ENCODE measurements around the gene DAGLA. TPM values are rescaled to one million over a fixed set of nuclear protein-coding genes. Genes with fewer than 3 reads are reported as not detected.

DAGLA gene
- total RNA-seq, 6 donors from 2014 or later, result 3.0 to 11.0 (median 8.0) TPM

DNA sequence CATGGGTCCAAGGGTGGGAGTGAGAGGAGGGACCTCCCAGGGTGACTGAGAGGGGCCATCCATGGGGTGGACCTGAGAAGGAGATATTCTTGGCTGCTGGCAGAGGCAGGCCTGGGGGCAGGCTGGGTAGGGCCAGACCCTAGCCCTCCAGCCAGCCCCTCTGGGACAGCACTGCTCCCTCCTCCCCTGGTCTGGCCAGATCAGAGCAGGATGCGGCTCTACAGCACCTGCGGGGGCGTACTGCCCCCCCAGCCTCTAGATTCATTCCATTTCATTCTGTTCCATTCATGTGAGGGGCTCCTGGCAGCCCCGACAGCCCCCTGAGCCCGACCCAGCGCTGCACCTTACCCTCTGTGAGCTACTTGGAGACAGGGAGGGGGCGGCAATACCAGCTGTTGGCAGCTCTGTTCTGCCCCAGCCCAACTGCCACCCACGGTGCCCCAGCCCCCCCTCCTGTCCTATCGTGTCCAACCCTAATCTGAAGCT, 37.9 kb downstream of the DAGLA start:
- no peak for ATAC-seq (ENCODE audit: low FRiP score in 2 of 2)
- no peak for TF ChIP-seq POLR2AphosphoS5 (IDR thresholded peaks at IDR 0.05)
- TF ChIP-seq, protein P1, sequence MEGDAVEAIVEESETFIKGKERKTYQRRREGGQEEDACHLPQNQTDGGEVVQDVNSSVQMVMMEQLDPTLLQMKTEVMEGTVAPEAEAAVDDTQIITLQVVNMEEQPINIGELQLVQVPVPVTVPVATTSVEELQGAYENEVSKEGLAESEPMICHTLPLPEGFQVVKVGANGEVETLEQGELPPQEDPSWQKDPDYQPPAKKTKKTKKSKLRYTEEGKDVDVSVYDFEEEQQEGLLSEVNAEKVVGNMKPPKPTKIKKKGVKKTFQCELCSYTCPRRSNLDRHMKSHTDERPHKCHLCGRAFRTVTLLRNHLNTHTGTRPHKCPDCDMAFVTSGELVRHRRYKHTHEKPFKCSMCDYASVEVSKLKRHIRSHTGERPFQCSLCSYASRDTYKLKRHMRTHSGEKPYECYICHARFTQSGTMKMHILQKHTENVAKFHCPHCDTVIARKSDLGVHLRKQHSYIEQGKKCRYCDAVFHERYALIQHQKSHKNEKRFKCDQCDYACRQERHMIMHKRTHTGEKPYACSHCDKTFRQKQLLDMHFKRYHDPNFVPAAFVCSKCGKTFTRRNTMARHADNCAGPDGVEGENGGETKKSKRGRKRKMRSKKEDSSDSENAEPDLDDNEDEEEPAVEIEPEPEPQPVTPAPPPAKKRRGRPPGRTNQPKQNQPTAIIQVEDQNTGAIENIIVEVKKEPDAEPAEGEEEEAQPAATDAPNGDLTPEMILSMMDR (IDR thresholded peaks at IDR 0.05), result no peak
- no peak for TF ChIP-seq POLR2A (IDR thresholded peaks at IDR 0.05)
- no peak for TF ChIP-seq EP300 (IDR thresholded peaks at IDR 0.05)
- peaks cover 0 to 9% (median 0%) of the 10 kb centered on the region in 4 donors for H3K36me3 ChIP-seq
- peaks cover 0 to 16% (median 11%) of the 10 kb centered on the region in 4 donors for H3K4me1 ChIP-seq
- DNase-seq, result peak in 1 of 2 donors; percentile 63
- H3K4me3 ChIP-seq, result peak overlapping the region in 3 of 4 donors; percentile 23 to 43 (median 31)
- H3K27me3 ChIP-seq, result no peaks in the 10 kb centered on the region
- H3K9me3 ChIP-seq, result no peaks in the 10 kb centered on the region
- 48 to 50% methylated on average over 4 to 9 of the region's 9 CpGs for WGBS, 2 donors
- H3K27ac ChIP-seq, result peak overlapping the region in 2 of 4 donors; percentile 13 to 76

DNA sequence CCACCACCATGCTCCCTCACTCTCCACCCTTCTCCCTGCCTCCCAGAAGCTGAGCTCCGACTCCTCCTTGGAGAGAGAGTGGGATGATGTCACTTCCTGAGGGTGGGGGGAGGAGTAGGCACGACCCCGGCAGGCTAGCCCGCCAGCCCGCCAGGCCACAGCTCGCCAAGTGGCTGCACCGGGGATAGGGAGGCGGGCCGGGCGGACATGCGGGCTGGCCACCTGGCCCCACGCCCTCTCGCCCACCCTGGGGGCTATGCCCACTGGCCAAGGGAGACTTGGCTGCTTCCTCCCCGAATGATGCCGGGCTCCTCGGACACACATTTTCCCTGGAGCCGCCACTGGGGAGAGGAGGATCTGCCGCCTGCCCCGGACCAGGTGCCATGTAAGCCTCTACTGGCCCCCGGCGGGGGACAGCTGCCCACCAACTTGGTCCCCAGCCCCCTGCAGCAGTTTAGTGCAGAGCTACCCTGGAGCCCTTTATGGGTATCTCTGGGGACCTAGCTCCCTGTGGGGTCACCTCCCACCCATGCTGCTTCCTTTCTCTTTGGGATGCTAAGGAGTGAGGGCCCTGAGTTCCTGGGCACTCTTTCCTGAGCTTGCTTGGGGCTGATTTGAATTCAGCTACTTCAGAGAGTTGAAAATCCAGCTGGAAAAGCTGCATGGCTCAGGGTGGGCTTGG, 38.6 kb downstream of the DAGLA start:
- Histone ChIP-seq H3K27ac (peak overlapping the region; percentile 13 to 76 (median 36)), H3K4me3 (peak overlapping the region in 3 of 4 donors; percentile 23 to 43 (median 31)), H3K9me3 (no peaks in the 10 kb centered on the region), H3K36me3 (peaks cover 0 to 9% (median 0%) of the 10 kb centered on the region in 4 donors), H3K27me3 (no peaks in the 10 kb centered on the region), H3K4me1 (peaks cover 0 to 16% (median 11%) of the 10 kb centered on the region in 4 donors)
- WGBS, 2 donors, result 0 to 54% methylated on average over 3 to 13 of the region's 21 CpGs
- ATAC-seq (ENCODE audit: low FRiP score in 2 of 2), result peak in 1 of 2 donors; percentile 69
- peak in 1 of 2 donors; percentile 85 for DNase-seq
- TF ChIP-seq POLR2AphosphoS5 (IDR thresholded peaks at IDR 0.05) (no peak), EP300 (IDR thresholded peaks at IDR 0.05) (no peak), POLR2A (IDR thresholded peaks at IDR 0.05) (no peak)
- TF ChIP-seq, protein P1 (IDR thresholded peaks at IDR 0.05), result no peak

DNA sequence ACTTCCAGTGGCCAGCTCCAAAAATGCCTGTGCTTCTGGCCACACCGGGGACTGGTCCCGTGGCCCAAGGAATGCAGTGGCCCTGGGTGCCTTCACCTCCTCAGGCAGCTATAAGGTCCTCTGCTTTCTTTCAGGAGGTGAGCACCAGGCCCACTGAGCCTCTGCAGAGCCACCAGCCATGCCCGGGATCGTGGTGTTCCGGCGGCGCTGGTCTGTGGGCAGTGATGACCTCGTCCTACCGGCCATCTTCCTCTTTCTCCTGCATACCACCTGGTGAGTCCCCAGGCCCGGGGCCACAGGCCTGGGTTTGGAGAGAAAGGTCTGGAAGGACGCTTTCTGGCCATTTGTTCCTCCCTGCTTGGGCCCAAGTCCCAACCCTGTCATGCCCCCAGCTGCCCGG, 39.8 kb downstream of the DAGLA start:
- Histone ChIP-seq H3K4me3 (no peak overlapping the region), H3K36me3 (peaks cover 0 to 9% (median 0%) of the 10 kb centered on the region in 4 donors), H3K27me3 (no peaks in the 10 kb centered on the region), H3K27ac (no peak overlapping the region), H3K4me1 (peaks cover 0 to 16% (median 11%) of the 10 kb centered on the region in 4 donors), H3K9me3 (no peaks in the 10 kb centered on the region)
- ATAC-seq (ENCODE audit: low FRiP score in 2 of 2) (no peak), DNase-seq (peak in 1 of 2 donors; percentile 62)
- TF ChIP-seq, protein P1 (IDR thresholded peaks at IDR 0.05), result no peak
- no peak for TF ChIP-seq POLR2A (IDR thresholded peaks at IDR 0.05)
- no peak for TF ChIP-seq EP300 (IDR thresholded peaks at IDR 0.05)
- no peak for TF ChIP-seq POLR2AphosphoS5 (IDR thresholded peaks at IDR 0.05)
- WGBS, 2 donors, result 61 to 84% methylated on average over 3 to 12 of the region's 12 CpGs

DNA sequence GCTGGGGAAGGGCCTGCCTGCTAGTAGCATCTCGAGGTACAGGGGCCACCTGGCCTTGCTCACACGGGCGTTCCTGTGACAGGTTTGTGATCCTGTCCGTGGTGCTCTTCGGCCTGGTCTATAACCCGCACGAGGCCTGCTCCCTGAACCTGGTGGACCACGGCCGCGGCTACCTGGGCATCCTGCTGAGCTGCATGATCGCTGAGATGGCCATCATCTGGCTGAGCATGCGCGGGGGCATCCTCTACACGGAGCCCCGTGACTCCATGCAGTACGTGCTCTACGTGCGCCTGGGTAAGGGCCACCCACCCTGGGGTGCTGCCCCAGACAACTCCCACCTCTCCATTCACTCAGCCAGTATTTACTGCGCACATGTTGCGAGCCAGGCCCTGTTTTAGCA, 40.4 kb downstream of the DAGLA start:
- H3K9me3 ChIP-seq, result no peaks in the 10 kb centered on the region
- H3K27ac ChIP-seq, result no peak overlapping the region
- ATAC-seq (ENCODE audit: low FRiP score in 2 of 2), result no peak
- peak in 1 of 2 donors; percentile 69 for DNase-seq
- WGBS, 2 donors, result 91 to 97% methylated on average over 13 to 20 of the region's 20 CpGs
- no peak overlapping the region for H3K4me3 ChIP-seq
- no peaks in the 10 kb centered on the region for H3K27me3 ChIP-seq
- H3K36me3 ChIP-seq, result peaks cover 0 to 9% (median 0%) of the 10 kb centered on the region in 4 donors
- TF ChIP-seq, protein P1 (IDR thresholded peaks at IDR 0.05), result no peak
- no peak for TF ChIP-seq EP300 (IDR thresholded peaks at IDR 0.05)
- TF ChIP-seq POLR2AphosphoS5 (IDR thresholded peaks at IDR 0.05), result no peak
- no peak for TF ChIP-seq POLR2A (IDR thresholded peaks at IDR 0.05)
- H3K4me1 ChIP-seq, result peaks cover 0 to 15% (median 10%) of the 10 kb centered on the region in 4 donors
